ENCODE data around the gene HK1.
"Not testable (repeated sequence)": the region's sequence is repeated elsewhere in the genome, so short reads cannot be mapped to it uniquely, and the experiment has no call there.

DNA sequence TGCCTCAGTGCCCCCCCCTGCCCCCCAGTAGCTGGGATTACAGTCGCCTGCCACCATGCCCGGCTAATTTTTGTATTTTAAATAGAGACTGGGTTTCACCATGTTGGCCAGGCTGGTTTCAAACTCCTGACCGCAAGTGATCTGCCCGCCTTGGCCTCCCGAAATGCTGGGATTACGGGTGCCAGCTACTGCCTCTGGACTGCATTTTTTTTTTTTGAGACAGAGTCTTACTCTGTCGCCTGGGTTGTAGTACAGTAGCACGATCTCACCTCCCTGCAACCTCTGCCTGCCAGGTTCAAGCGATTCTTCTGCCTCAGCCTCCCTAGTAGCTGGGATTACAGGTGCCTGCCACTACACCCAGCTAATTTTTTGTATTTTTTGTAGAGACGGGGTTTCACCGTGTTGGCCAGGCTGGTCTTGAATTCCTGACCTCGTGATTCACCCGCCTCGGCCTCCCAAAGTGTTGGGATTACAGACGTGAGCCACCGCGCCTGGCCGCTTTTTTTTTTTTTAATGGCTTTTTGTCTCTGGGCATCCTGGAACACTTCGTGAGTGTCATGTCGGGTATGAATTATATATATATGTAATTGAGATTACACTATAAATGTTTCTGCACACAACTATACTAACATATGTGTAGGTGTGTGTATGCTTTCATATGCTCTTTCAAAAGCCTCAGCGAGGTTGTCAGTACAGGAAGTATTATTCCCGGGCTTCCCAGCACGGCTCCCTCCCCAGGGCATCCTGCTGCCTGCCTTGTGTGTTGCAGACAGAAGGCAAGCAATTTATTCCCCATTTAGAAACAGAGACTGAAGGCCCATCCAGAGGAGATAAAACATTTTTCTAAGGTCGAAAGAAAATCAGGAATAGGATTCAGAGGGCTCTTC, 47.6 kb downstream of the HK1 start:
- TF ChIP-seq, protein P1, sequence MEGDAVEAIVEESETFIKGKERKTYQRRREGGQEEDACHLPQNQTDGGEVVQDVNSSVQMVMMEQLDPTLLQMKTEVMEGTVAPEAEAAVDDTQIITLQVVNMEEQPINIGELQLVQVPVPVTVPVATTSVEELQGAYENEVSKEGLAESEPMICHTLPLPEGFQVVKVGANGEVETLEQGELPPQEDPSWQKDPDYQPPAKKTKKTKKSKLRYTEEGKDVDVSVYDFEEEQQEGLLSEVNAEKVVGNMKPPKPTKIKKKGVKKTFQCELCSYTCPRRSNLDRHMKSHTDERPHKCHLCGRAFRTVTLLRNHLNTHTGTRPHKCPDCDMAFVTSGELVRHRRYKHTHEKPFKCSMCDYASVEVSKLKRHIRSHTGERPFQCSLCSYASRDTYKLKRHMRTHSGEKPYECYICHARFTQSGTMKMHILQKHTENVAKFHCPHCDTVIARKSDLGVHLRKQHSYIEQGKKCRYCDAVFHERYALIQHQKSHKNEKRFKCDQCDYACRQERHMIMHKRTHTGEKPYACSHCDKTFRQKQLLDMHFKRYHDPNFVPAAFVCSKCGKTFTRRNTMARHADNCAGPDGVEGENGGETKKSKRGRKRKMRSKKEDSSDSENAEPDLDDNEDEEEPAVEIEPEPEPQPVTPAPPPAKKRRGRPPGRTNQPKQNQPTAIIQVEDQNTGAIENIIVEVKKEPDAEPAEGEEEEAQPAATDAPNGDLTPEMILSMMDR (conservative IDR thresholded peaks at IDR 0.05; ENCODE audit: low read depth, low read length): not testable (repeated sequence)
- TF ChIP-seq, protein P2, sequence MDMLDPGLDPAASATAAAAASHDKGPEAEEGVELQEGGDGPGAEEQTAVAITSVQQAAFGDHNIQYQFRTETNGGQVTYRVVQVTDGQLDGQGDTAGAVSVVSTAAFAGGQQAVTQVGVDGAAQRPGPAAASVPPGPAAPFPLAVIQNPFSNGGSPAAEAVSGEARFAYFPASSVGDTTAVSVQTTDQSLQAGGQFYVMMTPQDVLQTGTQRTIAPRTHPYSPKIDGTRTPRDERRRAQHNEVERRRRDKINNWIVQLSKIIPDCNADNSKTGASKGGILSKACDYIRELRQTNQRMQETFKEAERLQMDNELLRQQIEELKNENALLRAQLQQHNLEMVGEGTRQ (IDR thresholded peaks at IDR 0.05; ENCODE audit: low read depth, low read length): not testable (repeated sequence)
- not testable (repeated sequence) for TF ChIP-seq RFX5 (IDR thresholded peaks at IDR 0.05; ENCODE audit: low read depth, low read length); POLR2A (IDR thresholded peaks at IDR 0.05; ENCODE audit: low read depth, low read length); FOS (IDR thresholded peaks at IDR 0.05; ENCODE audit: low read depth, low read length); SMC3 (IDR thresholded peaks at IDR 0.05; ENCODE audit: low read depth, low read length); MXI1 (IDR thresholded peaks at IDR 0.05; ENCODE audit: borderline replicate concordance, low read depth, low read length); NFE2L2 (IDR thresholded peaks at IDR 0.05; ENCODE audit: low read depth, low read length); CEBPB (IDR thresholded peaks at IDR 0.05; ENCODE audit: low read depth, low read length); MAFK (IDR thresholded peaks at IDR 0.05; ENCODE audit: low read depth, low read length); RCOR1 (IDR thresholded peaks at IDR 0.05; ENCODE audit: insufficient replicate concordance, low read length); CHD1 (IDR thresholded peaks at IDR 0.05; ENCODE audit: low read depth, low read length); RAD21 (IDR thresholded peaks at IDR 0.05; ENCODE audit: low read length)
- TF ChIP-seq, protein P3, sequence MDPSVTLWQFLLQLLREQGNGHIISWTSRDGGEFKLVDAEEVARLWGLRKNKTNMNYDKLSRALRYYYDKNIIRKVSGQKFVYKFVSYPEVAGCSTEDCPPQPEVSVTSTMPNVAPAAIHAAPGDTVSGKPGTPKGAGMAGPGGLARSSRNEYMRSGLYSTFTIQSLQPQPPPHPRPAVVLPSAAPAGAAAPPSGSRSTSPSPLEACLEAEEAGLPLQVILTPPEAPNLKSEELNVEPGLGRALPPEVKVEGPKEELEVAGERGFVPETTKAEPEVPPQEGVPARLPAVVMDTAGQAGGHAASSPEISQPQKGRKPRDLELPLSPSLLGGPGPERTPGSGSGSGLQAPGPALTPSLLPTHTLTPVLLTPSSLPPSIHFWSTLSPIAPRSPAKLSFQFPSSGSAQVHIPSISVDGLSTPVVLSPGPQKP (IDR thresholded peaks at IDR 0.05; ENCODE audit: borderline replicate concordance, low read depth, low read length): not testable (repeated sequence)
